ENCODE results near the gene MVB12B. TPM values are rescaled to one million over a fixed set of nuclear protein-coding genes. Genes with fewer than 3 reads are reported as not detected.
A peak's percentile ranks its signal among the peaks of the same experiment; 100 is the strongest.

The MVB12B gene
- total RNA-seq, 1 donor from 2014 or later = 47.5 TPM

- Histone ChIP-seq H3K27me3 (peaks cover 35% of the 10 kb centered on the region), H3K36me3 (no peaks in the 10 kb centered on the region), H3K4me1 (peaks cover 10% of the 10 kb centered on the region), H3K27ac (no peak overlapping the region), H3K4me3 (no peak overlapping the region), H3K9me3 (no peaks in the 10 kb centered on the region)
- intact Hi-C loops (cut with DNase I) = no loop called here
- no peak for ATAC-seq
- no peak for TF ChIP-seq CTCF (IDR thresholded peaks at IDR 0.05)
- DNase-seq = no peak
Measured at GRCh38 chr9:126511411-126511810, 184.8 kb downstream of the MVB12B start.

- Histone ChIP-seq H3K27me3 (peaks cover 41% of the 10 kb centered on the region), H3K36me3 (no peaks in the 10 kb centered on the region), H3K4me3 (no peak overlapping the region), H3K9me3 (no peaks in the 10 kb centered on the region), H3K27ac (no peak overlapping the region), H3K4me1 (peaks cover 22% of the 10 kb centered on the region)
- no peak for DNase-seq
- ATAC-seq = no peak
- TF ChIP-seq CTCF (IDR thresholded peaks at IDR 0.05) = no peak
- intact Hi-C loops (cut with DNase I) = no loop called here
Measured at GRCh38 chr9:126513159-126514036, 186.8 kb downstream of the MVB12B start.

GRCh38 chr9:126514037-126514821 lies 187.6 kb downstream of the MVB12B start:
- H3K27me3 ChIP-seq = peaks cover 49% of the 10 kb centered on the region
- no peaks in the 10 kb centered on the region for H3K36me3 ChIP-seq
- peak; percentile 90 for ATAC-seq
- intact Hi-C loops (cut with DNase I) = no loop called here
- H3K27ac ChIP-seq = no peak overlapping the region
- peak; percentile 85 for DNase-seq
- no peaks in the 10 kb centered on the region for H3K9me3 ChIP-seq
- peak; percentile 48 for TF ChIP-seq CTCF (IDR thresholded peaks at IDR 0.05)
- H3K4me3 ChIP-seq = no peak overlapping the region
- peaks cover 22% of the 10 kb centered on the region for H3K4me1 ChIP-seq

GRCh38 chr9:126515001-126515872 lies 188.6 kb downstream of the MVB12B start:
- peak; percentile 47 for DNase-seq
- Histone ChIP-seq H3K9me3 (no peaks in the 10 kb centered on the region), H3K4me3 (no peak overlapping the region), H3K4me1 (peaks cover 22% of the 10 kb centered on the region), H3K27ac (no peak overlapping the region), H3K27me3 (peaks cover 54% of the 10 kb centered on the region), H3K36me3 (no peaks in the 10 kb centered on the region)
- intact Hi-C loops (cut with DNase I) = no loop called here
- no peak for ATAC-seq
- no peak for TF ChIP-seq CTCF (IDR thresholded peaks at IDR 0.05)

- DNase-seq = no peak
- H3K4me1 ChIP-seq = peaks cover 22% of the 10 kb centered on the region
- peaks cover 54% of the 10 kb centered on the region for H3K27me3 ChIP-seq
- no peak for ATAC-seq
- no peaks in the 10 kb centered on the region for H3K36me3 ChIP-seq
- no peak for TF ChIP-seq CTCF (IDR thresholded peaks at IDR 0.05)
- H3K4me3 ChIP-seq = no peak overlapping the region
- no peak overlapping the region for H3K27ac ChIP-seq
- intact Hi-C loops (cut with DNase I) = no loop called here
- H3K9me3 ChIP-seq = no peaks in the 10 kb centered on the region
Measured at GRCh38 chr9:126515873-126516505, 189.4 kb downstream of the MVB12B start.
